Effector memory CD8-positive, alpha-beta T cell (primary cell): ENCODE data around the gene CRTC2.
"Not testable (repeated sequence)": the region's sequence is repeated elsewhere in the genome, so short reads cannot be mapped to it uniquely, and the experiment has no call there.

ENCODE experiments used
- ATAC-seq: fragments of 150-1000 bp; cut with Tn5 transposase; replicated peaks from 2 replicates; pipeline ENCODE4 v1.10.0; 2021; ENCODE audit warnings: mild to moderate bottlenecking, moderate library complexity
- DNase-seq, 3 experiments: peaks; one replicate each; pipeline ENCODE4 v3.0.0; 2021
- H3K27ac Mint-ChIP-seq, 2 donors: one replicate each; pipeline ENCODE4 v1.8.0; 2022; ENCODE audit warnings: mild to moderate bottlenecking in 2 of 2, mixed read lengths in 2 of 2, moderate library complexity in 2 of 2
- H3K27me3 Mint-ChIP-seq, 2 donors: one replicate each; pipeline ENCODE4 v1.8.0; 2022; ENCODE audit warnings: mixed read lengths in 2 of 2
- H3K36me3 Mint-ChIP-seq: one replicate; pipeline ENCODE4 v1.8.0; 2022; ENCODE audit warnings: mild to moderate bottlenecking, moderate library complexity, mixed read lengths; ENCODE audit not compliant: insufficient read depth
- H3K4me1 Mint-ChIP-seq, 2 donors: one replicate each; pipeline ENCODE4 v1.8.0; 2022; ENCODE audit warnings: low read depth in 2 of 2, mixed read lengths in 2 of 2
- H3K4me3 Mint-ChIP-seq, 2 donors: one replicate each; pipeline ENCODE4 v1.8.0; 2022; ENCODE audit warnings: mild to moderate bottlenecking in 2 of 2, mixed read lengths in 2 of 2, moderate library complexity in 2 of 2
- H3K9me3 Mint-ChIP-seq, 2 donors: one replicate each; pipeline ENCODE4 v1.8.0; 2022; ENCODE audit warnings: mixed read lengths in 2 of 2

The CRTC2 gene

GRCh38 chr1:153905908-153906307, 52.5 kb downstream of the CRTC2 start:
- not testable (repeated sequence) for ATAC-seq, DNase-seq, H3K27me3 Mint-ChIP-seq, H3K9me3 Mint-ChIP-seq
- peaks cover 49% of the 10 kb centered on the region for H3K36me3 Mint-ChIP-seq
- peak overlapping the region in 1 of 2 donors; percentile 10 for H3K4me3 Mint-ChIP-seq
- peak overlapping the region; percentile 39 to 65 for H3K27ac Mint-ChIP-seq
- H3K4me1 Mint-ChIP-seq: peaks cover 16 to 27% of the 10 kb centered on the region in 2 donors

DNA sequence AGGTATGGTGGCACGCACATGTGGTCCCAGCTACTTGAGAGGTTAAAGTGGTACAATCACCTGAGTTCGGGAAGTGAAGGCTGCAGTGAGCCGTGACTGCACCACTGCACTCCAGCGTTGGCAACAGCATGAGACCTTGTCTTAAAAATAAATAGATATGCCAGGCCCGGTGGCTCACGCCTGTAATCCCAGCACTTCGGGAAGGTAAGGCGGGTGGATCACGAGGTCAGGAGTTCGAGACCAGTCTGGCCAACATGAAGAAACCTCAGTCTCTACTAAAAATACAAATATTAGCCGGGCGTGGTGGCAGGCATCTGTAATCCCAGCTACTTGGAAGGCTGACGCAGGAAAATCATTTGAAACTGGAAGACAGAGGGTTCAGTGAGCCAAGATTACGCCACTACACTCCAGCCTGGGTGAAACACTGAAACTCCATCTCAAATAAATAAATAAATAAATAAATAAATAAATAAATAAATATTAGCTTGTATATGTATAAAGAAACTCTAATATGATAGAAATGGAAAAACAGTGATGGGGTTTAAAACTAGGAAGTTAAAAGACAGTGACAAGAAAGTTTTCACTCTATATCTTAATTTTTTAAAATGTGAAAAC, 54.5 kb downstream of the CRTC2 start:
- no peaks in the 10 kb centered on the region for H3K9me3 Mint-ChIP-seq
- no peak overlapping the region for H3K4me3 Mint-ChIP-seq
- H3K27ac Mint-ChIP-seq: peak overlapping the region in 1 of 2 donors; percentile 8
- ATAC-seq (no peak), DNase-seq (no peak)
- peaks cover 64% of the 10 kb centered on the region for H3K36me3 Mint-ChIP-seq
- no peaks in the 10 kb centered on the region for H3K27me3 Mint-ChIP-seq
- peaks cover 14 to 25% of the 10 kb centered on the region in 2 donors for H3K4me1 Mint-ChIP-seq

- no peak for ATAC-seq
- H3K27me3 Mint-ChIP-seq: no peaks in the 10 kb centered on the region
- H3K36me3 Mint-ChIP-seq: peaks cover 77% of the 10 kb centered on the region
- H3K4me1 Mint-ChIP-seq: peaks cover 2 to 15% of the 10 kb centered on the region in 2 donors
- H3K27ac Mint-ChIP-seq: peak overlapping the region; percentile 69 to 78
- no peak for DNase-seq
- H3K4me3 Mint-ChIP-seq: no peak overlapping the region
- no peaks in the 10 kb centered on the region for H3K9me3 Mint-ChIP-seq
Measured at GRCh38 chr1:153899509-153899908, 58.9 kb downstream of the CRTC2 start.
